ENCODE measurements around the gene DUSP3. TPM values are rescaled to one million over a fixed set of nuclear protein-coding genes. Genes with fewer than 3 reads are reported as not detected.

DUSP3 gene
- total RNA-seq, 6 donors from 2014 or later = 58.7 to 122 (median 101) TPM

GRCh38 chr17:43755389-43755875 is 23.3 kb downstream of the DUSP3 start:
- ATAC-seq (ENCODE audit: low FRiP score in 2 of 2) = peak in 1 of 2 donors; percentile 36
- Histone ChIP-seq H3K27ac (no peak overlapping the region), H3K27me3 (no peaks in the 10 kb centered on the region), H3K36me3 (no peaks in the 10 kb centered on the region), H3K9me3 (no peaks in the 10 kb centered on the region), H3K4me3 (peak overlapping the region in 2 of 4 donors; percentile 14 to 25), H3K4me1 (peaks cover 12 to 20% (median 13%) of the 10 kb centered on the region in 4 donors)
- TF ChIP-seq CTCF (IDR thresholded peaks at IDR 0.05) = peak in 4 of 6 experiments; percentile 7 to 29 (median 16)
- TF ChIP-seq EP300 (IDR thresholded peaks at IDR 0.05) = no peak
- DNase-seq = peak in 1 of 2 donors; percentile 89
- WGBS, 2 donors = 8% methylated on average over 40 of the region's 60 CpGs; no CpG with 5 or more reads in 1 of the 2 donors

GRCh38 chr17:43754947-43755346 is 23.8 kb downstream of the DUSP3 start:
- H3K4me1 ChIP-seq = peaks cover 12 to 19% (median 14%) of the 10 kb centered on the region in 4 donors
- TF ChIP-seq POLR2A (IDR thresholded peaks at IDR 0.05) (no peak), CTCF (IDR thresholded peaks at IDR 0.05) (no peak), EP300 (IDR thresholded peaks at IDR 0.05) (no peak), POLR2AphosphoS5 (IDR thresholded peaks at IDR 0.05) (no peak)
- H3K27ac ChIP-seq = no peak overlapping the region
- DNase-seq (no peak), ATAC-seq (ENCODE audit: low FRiP score in 2 of 2) (no peak)
- 39 to 41% methylated on average over 8 to 21 of the region's 21 CpGs for WGBS, 2 donors
- H3K36me3 ChIP-seq = no peaks in the 10 kb centered on the region
- no peaks in the 10 kb centered on the region for H3K27me3 ChIP-seq
- peak overlapping the region in 2 of 4 donors; percentile 14 to 25 for H3K4me3 ChIP-seq
- H3K9me3 ChIP-seq = no peaks in the 10 kb centered on the region

- ATAC-seq (ENCODE audit: low FRiP score in 2 of 2) (no peak), DNase-seq (no peak)
- no peaks in the 10 kb centered on the region for H3K9me3 ChIP-seq
- 51 to 65% methylated on average over 5 of the region's 5 CpGs for WGBS, 2 donors
- H3K4me1 ChIP-seq = peaks cover 12 to 19% (median 16%) of the 10 kb centered on the region in 4 donors
- no peaks in the 10 kb centered on the region for H3K36me3 ChIP-seq
- no peaks in the 10 kb centered on the region for H3K27me3 ChIP-seq
- H3K4me3 ChIP-seq = no peak overlapping the region
- H3K27ac ChIP-seq = peak overlapping the region in 1 of 4 donors; percentile 23
- TF ChIP-seq POLR2AphosphoS5 (IDR thresholded peaks at IDR 0.05) (no peak), CTCF (IDR thresholded peaks at IDR 0.05) (no peak), EP300 (IDR thresholded peaks at IDR 0.05) (no peak), POLR2A (IDR thresholded peaks at IDR 0.05) (no peak)
Measured at GRCh38 chr17:43753493-43754129, 25.2 kb downstream of the DUSP3 start.

- Histone ChIP-seq H3K9me3 (no peaks in the 10 kb centered on the region), H3K27ac (peak overlapping the region in 1 of 4 donors; percentile 17), H3K4me3 (no peak overlapping the region), H3K36me3 (no peaks in the 10 kb centered on the region), H3K27me3 (no peaks in the 10 kb centered on the region), H3K4me1 (peaks cover 7 to 24% (median 19%) of the 10 kb centered on the region in 4 donors)
- WGBS, 2 donors = 59 to 70% methylated on average over 5 of the region's 5 CpGs
- DNase-seq (no peak), ATAC-seq (ENCODE audit: low FRiP score in 2 of 2) (no peak)
- TF ChIP-seq POLR2A (IDR thresholded peaks at IDR 0.05) (no peak), POLR2AphosphoS5 (IDR thresholded peaks at IDR 0.05) (no peak), EP300 (IDR thresholded peaks at IDR 0.05) (no peak), CTCF (IDR thresholded peaks at IDR 0.05) (no peak)
Measured at GRCh38 chr17:43750153-43750552, 28.6 kb downstream of the DUSP3 start.

GRCh38 chr17:43745541-43745940 is 33.2 kb downstream of the DUSP3 start:
- Histone ChIP-seq H3K36me3 (no peaks in the 10 kb centered on the region), H3K4me3 (no peak overlapping the region), H3K9me3 (no peaks in the 10 kb centered on the region), H3K27ac (peak overlapping the region in 1 of 4 donors; percentile 65), H3K4me1 (peaks cover 3 to 20% (median 13%) of the 10 kb centered on the region in 4 donors), H3K27me3 (no peaks in the 10 kb centered on the region)
- WGBS, 2 donors = 5 to 10% methylated on average over 6 of the region's 6 CpGs
- TF ChIP-seq CTCF (IDR thresholded peaks at IDR 0.05) (no peak), POLR2AphosphoS5 (IDR thresholded peaks at IDR 0.05) (no peak), EP300 (IDR thresholded peaks at IDR 0.05) (no peak), POLR2A (IDR thresholded peaks at IDR 0.05) (no peak)
- no peak for DNase-seq
- ATAC-seq (ENCODE audit: low FRiP score in 2 of 2) = no peak
